NCI-H226 (cell line): ENCODE results near the gene GPRIN2.
A peak's percentile ranks its signal among the peaks of the same experiment; 100 is the strongest.
"Not testable (repeated sequence)": the region's sequence is repeated elsewhere in the genome, so short reads cannot be mapped to it uniquely, and the experiment has no call there.

Experiments used
- DNase-seq: peaks from one replicate; pipeline ENCODE4 v3.0.0-alpha.2; 2015

Gene GPRIN2

DNA sequence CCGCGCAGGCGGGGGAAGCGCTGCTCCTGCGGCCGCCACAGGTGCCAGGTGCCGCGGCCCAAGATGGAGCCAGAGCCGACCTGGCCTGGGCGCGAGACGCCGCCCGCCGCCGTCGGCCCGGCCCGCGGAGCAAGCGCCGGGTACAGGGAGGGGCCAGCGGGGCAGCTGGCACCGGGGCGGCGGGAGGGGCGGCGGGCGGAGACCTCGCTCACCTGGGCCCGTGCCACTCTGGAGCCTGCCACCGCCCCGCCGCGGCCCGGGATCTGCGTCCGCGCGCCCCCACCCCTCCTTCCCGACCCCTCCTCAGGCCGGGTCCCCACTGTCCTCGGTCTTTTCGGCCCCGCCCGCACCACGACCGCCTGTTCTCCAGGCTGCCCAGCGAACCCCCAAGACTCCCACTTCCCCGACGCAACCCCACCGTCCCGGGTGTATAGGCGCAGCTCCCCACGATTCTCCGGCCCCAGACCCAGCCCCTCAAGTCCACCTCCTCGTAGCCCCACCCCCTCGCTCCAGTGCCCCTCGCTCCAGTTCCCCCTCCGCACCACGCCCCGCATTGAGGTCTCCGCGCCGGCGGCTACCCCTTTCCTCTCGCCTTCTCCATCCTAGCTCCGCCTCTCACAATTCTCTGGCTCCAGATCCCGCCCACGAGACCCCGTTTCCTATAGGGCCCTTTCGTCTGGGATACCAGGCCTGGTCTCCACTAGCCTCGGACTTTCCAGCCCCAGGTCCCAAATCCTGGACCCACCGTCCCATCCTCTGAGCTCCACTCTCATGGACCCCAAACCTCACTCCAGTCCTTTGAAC is at the start of gene GPRIN2:
Gene GPRIN2 (minus strand): TSS at position 144 of the 804 bp plus-strand sequence. CDS start 5,922 bp downstream, outside the sequence.
- DNase-seq, result no peak

DNA sequence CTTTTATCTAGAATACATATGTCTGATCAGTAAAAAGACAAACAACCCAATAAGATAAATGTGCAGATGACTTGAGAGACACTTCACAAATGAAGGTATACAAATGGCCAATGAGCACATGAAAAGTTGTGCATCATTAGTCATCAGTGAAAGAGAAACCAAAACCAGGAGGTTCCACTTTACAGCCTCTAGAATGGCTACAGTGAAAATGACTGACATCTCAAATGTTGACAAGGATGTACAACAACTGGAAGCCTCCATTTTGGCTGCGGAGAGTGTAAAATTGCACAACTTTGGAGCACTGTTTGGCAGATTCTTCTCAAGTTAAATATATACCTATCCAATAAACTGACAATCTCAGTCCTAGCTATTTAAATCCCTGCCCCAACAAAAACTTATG is 44.1 kb upstream of the GPRIN2 start:
- DNase-seq, result not testable (repeated sequence)

DNA sequence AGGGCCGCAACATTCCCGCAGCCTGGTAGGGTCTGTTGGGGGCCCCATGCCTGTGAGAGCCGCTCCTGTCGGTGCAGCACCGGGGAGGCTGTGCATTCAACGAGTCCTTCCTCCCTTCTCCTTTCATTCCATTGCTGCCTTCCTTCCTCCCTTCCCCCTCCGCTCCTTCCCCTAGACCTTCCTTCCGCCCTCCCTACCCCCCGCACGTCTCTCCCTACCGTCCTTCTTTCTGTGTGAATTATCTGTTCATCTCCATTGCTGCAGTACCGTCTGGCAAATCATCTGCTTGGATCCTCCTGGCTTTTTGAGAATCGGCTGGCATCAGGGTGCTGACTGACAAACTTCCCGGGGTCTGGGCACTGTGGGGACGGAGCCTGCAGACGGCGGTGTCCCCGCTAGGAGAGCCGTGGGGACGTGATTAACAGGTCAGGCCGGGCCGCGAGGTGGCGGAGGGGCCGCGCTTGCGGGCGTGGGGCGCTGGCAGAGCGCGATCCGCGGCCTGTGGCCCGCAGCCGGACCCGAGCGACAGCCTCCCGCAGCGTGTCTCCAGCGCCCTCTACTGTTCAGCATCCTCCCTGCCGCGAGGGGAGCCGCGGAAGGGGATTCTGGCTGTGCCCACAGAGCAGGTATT is 41.3 kb upstream of the GPRIN2 start:
- not testable (repeated sequence) for DNase-seq

DNA sequence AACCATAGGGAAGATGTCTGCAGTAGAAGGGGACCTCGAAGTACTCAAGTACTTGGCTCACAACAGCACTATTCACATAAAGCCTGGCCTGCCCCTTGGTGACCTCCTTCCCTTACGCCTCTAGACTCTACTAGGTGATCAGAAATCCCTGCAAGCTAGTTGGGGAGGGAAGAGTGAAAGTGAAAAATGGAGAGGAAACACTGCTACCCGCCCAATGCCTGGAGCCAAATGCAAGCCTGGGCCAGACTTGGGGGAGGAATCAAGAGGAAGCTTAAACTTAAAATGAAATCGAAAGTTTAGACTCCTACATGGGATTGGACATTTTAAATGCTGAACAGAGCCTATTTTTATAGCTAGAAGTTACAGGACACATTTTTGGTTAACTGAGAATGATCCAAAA is 40.1 kb upstream of the GPRIN2 start:
- peak; percentile 2 for DNase-seq

DNA sequence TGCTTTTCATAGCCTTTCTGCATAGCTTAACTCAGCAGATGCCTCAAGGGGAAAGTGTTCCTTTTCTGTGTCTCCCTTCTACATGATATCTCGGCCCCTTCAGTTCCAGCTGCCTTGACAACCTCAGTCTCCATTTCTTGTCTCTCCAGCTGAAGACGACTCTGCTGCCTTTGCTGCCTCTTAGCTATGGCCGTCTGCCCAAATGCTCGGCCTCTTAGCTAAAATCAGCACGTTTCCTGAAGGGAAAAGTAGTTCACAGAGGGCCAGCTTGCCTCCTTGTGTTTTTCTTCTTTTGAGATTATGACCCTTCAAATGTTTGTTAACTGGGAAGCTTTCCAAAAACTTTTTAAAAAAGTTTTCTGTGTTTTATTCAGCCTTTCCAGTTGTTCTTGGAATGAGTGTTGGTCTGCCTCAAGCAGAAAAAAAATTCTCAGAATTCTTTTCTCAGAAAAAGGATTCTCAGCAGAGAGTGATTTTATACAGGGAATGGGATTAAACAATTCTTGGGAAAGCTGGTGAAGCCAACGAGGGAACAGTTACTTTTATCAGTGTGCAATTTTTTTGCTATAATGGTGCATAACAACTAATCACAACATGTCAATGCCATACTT is 38.1 kb upstream of the GPRIN2 start:
- DNase-seq, result not testable (repeated sequence)

DNA sequence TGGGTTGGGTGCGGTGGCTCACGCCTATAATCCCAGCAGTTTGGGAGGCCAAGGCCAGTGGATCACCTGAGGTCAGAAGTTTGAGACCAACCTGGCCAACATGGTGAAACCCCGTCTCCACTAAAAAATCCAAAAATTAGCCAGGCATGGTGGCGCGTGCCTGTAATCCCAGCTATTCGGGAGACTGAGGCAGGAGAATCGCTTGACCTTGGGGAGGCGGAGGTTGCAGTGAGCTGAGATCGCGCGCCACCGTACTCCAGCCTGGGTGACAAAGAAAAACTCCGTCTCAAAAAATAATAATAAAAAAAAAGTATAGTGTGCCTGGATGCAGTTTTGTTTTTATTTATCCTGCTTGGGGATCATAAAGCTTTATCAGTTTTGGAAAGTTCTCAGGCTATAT is 36.8 kb upstream of the GPRIN2 start:
- DNase-seq, result not testable (repeated sequence)

DNA sequence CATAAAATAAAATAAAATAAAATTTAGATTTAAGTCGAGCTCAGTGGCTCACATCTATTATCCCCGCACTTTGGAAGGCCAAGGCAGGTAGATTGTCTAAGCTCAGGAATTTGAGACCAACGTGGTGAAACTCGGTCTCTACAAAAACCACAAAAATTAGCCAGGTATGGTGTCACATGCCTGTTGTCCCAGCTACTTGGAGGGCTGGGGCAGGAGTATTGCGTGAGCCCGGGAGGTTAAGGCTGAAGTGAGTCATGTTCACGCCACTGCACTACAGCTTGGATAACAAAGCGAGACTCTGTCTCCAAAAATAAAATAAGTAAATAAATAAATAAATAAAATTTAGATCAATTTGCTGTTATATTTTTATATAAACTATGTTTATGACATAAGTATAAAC is 34.6 kb upstream of the GPRIN2 start:
- not testable (repeated sequence) for DNase-seq

DNA sequence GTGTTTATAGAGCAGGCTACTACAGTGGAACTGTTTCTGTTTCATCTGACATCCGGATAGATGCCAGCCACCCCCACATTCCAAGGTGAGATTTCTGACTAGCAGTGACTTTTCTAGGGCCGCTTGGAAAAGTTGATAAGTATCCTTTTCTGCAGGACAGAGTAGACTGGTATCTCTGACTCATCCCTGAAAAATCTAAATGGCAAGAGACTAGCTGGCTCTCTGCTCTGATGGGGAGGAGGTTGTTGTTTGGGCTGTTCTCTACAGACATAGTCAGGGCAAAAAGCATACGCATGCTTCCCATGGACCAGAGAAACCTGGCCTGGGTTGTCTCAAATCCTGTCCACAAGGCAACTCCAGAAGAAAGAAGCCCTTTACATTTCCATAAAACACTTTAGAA is 33.1 kb upstream of the GPRIN2 start:
- not testable (repeated sequence) for DNase-seq

DNA sequence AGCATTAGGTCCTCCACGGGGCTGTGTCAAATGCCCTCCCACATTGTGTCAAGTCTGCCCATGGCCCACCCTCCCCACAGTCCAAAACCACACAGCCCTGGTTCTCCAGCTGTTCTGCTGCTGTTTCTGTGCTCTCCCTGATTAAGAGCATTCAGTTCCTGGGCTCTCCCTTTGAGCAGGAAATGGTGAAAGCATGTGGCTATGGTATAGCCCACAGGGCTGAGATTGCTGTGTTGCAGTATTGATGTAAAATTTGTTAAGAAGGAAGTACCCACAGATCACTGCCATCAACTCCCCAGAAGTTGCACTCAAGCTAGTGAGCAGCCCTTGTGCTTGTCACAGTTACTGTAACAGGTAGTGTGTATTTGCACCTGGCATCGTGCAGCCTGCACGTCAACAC is 31.8 kb upstream of the GPRIN2 start:
- not testable (repeated sequence) for DNase-seq

DNA sequence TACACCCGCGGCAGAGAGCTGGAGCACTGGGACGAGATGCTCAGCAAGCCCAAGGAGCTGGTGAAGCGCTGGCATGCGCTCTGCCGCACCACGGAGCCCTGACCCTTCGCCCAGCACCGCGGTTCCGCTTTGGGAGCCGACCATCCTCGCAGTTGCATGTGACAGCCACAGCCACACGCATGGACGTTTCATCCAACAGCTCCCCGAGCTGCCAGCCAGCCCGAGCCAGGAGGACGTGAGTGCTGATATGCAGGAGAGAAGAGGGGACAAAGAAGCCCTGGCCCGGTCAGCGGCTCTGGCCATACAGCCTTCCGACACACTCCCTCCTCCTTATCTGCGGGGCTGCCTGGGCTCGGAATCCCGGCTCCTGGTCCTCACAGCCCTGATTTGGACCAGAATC is 31.1 kb upstream of the GPRIN2 start:
- not testable (repeated sequence) for DNase-seq

DNA sequence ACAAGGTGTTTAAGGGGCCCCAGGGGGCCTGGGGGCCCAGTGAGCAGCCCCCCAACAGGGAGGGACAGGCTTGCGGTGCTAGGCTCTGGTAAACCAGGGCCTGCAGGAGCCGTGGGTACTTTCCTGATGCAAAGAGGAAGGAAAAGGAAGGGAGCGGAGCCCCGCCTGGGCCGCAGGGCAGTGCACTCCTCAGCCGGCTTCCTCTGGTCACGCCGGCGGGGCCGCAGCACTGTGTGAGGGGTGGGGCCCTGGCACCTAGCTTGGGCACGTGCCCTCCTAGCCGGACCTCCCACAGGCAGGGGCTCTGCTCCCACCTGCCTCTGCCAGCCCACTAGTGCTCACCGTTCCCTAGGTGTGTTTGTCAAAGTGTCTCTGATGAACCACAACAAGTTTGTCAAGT is 28.8 kb upstream of the GPRIN2 start:
- not testable (repeated sequence) for DNase-seq

DNA sequence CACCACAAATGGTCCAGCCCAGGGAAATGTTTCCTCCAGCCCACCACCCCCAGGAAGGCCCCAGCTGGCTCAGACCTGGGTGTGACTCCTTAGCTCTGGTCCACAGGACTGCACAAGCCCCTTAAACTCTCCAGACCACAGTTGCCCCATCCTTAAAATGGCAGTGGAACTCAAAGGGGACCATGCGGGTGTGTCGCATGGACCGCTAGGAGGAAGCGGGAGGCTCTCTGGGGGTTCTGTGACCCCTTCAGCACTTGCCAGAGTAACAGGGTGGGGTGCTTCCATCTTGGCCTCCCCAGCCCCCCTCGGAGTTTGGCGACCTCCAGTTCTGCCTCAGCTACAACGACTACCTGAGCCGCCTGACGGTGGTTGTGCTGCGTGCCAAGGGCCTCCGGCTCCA is 27.7 kb upstream of the GPRIN2 start:
- not testable (repeated sequence) for DNase-seq

DNA sequence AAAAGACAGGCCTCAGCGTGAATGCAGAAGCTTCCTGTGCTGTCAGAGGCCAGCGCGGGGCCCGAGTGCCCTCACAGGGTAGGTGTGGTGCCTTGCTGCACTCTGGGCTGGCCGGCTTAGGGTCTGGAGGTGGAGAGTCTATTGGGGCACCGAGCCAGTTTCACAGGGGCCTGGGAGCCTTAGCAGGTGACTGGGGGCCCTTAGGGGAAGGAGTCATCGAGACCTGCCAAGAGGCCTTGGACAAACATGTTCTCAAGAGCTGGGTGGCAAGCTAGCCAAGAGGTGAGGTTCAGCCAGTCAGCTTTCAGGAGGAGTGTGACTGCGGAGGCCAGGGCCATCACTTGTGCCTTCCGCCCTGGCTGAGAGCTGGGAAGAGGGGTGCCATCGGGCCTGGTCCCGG is 26.1 kb upstream of the GPRIN2 start:
- DNase-seq, result not testable (repeated sequence)

DNA sequence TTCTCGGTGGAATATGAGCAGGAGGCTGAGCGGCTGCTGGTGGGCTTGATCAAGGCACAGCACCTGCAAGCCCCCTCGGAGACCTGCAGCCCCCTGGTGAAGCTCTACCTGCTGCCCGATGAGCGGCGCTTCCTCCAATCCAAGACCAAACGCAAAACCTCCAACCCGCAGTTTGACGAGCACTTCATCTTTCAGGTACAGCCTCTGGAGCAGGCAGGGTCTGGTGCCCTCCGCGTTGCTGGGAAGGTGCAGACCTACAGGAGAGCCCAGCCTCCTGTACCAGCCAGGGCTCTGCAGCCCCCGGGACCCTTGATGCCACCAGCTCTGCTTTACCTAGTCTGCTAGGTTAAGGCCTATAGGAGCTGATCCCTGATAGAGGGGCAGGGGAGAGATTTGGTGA is 25.5 kb upstream of the GPRIN2 start:
- not testable (repeated sequence) for DNase-seq

DNA sequence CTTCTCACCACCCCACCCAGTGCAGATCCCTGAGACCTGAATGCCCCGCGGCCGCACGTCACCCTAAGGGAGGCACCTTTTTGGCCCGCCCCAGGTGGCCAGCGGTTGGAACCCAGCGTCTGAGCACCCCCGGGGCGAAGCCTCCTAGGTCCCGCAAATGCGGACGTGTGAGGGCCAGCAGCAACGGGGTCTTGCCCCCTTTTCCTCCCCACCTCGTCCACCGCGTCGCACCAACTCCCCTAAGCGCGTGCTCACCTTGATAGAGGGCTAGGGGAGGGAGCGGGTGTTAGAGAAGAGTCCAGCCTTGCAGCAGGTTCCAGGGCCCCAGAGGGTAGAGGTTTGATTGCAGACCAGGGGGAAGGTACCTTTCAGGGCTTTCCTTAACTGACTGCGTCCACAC is 22.9 kb upstream of the GPRIN2 start:
- not testable (repeated sequence) for DNase-seq

DNA sequence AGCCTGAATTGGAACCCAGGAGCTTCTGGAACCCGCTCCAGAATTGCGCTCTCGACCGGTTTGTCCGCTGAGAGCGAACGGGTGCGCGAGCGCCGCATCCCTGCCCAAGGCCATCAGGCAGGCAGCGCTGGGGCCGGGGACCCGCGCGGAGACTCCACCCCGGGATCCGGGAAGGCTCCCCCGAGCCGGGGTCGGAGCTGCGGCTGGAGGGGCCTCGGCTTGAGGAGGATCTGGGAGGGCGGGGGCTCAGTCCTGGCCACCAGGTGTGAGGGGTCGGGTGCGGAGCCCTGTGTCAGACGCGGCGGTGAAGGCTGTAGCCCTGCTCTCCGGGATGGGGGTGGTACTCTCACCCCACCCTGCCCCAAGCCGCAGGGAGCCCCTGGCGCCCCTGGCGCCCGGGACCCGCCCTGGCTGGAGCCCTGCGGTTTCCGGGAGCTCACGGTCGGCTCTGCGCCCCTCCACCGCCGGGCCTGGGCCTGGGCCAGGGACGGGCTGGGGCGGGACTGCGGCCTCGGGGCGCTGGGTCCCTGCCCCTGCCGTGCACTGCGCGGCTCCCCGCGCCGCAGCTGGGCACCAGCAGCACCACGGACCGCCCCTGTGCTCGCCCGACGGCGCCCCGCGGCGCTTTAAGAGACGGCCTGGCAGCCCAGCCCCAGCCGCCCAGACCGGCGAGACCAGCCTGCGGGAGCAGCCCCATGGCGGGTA is 22.2 kb upstream of the GPRIN2 start, which contains the start of gene SYT15:
Gene SYT15 (plus strand): TSS at position 655 of the 705 bp plus-strand sequence. CDS start 41 bp downstream, at position 696.
- DNase-seq, result not testable (repeated sequence)

DNA sequence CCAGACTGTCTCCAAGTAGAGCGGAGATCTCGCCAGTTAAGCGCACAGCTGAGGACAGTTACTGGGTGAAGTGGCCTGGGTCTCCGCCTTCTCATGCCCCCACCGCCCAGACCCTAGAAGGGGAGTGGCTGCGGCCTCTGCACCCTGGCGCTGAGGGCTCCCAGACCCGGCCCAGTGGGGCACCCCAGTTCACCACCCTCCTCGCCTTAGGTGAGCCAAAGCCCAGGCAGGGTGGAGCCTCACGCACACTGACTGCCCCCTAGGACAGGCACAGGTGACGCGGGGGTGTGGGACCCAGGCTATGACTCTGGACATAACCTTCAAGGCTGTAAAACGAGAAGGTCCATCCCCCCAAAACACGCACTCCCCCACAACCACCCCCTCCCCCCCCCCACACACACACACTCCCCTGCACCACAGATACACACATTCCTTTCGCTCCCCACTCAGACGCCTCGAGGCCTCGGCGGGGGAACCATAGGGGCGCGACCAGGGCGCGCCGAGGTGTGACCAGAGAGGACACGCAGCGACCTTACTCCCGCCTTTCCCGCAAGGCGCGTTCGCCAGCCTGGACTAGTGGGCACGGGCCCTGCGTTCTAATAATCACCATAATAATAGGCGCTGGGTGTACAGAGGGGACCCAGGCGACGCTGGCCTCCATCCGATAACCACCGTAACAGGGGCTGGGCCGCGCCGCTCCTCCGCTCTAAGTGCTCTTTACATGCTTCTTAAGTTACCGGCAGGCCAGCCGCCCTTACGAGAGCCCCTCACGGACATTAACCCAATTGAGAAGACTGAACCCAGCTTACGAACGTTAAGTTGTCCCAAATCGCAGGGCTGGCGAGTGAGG is 21.4 kb upstream of the GPRIN2 start:
- DNase-seq, result not testable (repeated sequence)

DNA sequence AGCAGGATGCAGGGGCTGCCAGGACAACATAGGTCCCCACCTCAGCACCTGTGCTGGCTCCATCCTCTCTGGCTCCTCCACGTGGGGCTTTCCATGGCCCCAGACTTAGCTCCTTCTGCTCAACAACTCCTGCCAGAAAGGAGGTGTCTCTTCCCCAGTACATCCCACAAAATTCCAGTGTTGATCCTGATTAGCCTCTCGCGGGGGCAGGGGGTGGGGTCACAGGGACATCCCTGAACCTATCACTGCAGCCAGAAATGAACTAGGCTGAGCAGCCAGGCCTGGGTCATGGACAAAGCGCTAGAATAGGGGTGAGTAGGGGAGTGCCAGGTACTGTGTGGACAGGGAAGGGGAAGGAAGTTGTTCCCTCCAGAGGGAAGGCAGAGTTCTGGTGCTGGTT is 17.4 kb upstream of the GPRIN2 start:
- DNase-seq, result not testable (repeated sequence)

DNA sequence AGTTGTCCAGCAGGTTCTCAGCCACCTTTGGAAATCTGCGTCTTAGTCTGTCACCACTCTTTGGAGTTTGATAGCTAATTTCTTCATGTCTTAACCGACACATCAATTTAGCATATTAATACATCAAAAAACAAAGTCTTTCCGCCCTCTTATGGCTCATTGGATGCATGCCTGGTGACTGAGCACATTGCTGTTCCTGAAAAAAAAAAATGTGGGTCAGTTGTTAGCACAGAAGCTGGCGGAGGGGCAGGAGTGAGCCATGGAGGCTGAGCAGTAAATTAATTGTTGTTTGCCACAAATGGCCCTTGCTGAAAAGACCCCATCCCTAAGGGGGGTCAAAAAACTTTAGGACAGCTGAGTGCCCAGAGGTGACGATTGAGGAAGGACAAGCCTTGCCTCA is 16.9 kb upstream of the GPRIN2 start:
- peak; percentile 12 for DNase-seq

DNA sequence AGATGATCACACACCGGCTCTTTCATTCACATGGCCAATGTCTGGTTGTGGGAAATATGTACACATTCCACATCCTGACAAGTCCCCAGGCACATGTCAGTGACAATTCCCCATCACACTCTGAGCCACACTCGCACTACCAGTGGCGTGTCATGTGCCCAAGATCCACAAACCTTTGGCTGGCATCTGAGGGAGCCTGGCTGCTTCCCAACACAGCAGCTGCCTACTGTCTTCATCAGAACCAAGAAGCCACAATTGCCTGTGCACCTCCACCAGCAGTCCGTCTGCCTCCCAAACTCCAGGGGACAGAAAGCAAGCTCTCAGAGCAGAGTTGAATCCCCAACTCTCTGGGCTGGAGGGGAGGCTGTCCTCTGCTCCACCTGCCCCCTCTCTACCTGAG is 16.3 kb upstream of the GPRIN2 start:
- not testable (repeated sequence) for DNase-seq

DNA sequence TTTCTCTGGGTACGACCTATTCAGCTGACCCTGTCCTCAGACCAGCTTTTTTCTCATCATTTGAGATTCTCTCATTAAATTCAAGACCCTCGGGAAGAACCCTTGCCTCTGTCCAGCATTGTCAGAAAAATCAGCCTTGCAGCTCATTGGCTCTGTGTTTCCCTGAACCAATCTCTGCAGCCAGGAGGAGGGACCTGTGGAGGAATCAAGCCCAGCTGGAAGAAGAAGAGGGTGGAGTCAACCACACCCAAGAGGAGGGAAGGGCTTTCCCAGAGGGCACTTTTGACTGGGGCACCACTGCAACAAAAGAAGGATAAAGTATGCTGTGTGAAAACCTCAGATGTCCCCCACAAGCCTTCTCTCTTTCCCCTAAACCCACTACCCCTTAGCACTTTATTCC is 14.2 kb upstream of the GPRIN2 start:
- DNase-seq, result not testable (repeated sequence)

DNA sequence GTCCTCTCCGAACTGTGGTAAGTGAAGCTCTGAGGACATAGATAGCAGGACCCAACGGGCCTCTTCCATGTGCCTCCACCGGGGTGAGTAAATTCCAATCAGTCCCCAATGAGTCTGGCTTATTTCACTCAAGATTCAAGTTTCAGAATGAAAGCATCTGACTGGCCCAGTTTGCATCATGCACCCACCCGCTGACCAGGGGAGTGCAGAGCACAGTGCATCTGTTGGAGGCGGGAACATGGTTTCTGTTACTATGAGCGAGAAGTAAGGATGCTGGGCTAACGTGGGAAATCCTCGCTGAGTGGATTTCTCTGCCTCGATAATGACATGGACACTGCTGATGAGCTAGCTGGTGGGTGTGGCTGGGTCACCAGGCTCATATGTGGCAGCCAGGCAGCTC is 10.7 kb upstream of the GPRIN2 start:
- DNase-seq, result not testable (repeated sequence)
